Thoracic aorta (tissue), 2 donors: ENCODE results near the gene COA1. TPM values are rescaled to one million over a fixed set of nuclear protein-coding genes. Genes with fewer than 3 reads are reported as not detected.
"Not testable (repeated sequence)": the region's sequence is repeated elsewhere in the genome, so short reads cannot be mapped to it uniquely, and the experiment has no call there.

Experiments used
- ATAC-seq: fragments of 150-250 bp; one replicate; pipeline ENCODE4 v1.8.0; 2017; ENCODE audit warnings: low read depth; ENCODE audit not compliant: insufficient number of reproducible peaks, low FRiP score
- DNase-seq: peaks from one replicate; pipeline ENCODE4 v3.0.0-alpha.2; 2020; ENCODE audit warnings: low spot score
- H3K27ac ChIP-seq, 2 donors: fragments of 200-600 bp; sonication (generic); 1 replicate in 1 of 2; 2 replicates in 1 of 2; pipeline ENCODE4 v1.5.1; 2016; ENCODE audit warnings: mild to moderate bottlenecking in 2 of 2, moderate library complexity in 2 of 2
- H3K27me3 ChIP-seq: fragments of 200-600 bp; sonication (generic); replicated peaks from 2 replicates; pipeline ENCODE4 v1.6.0; 2016; ENCODE audit warnings: mild to moderate bottlenecking; ENCODE audit not compliant: insufficient read depth
- H3K36me3 ChIP-seq: fragments of 200-600 bp; sonication (generic); one replicate; pipeline ENCODE4 v1.5.1; 2016
- H3K4me1 ChIP-seq, 2 donors: fragments of 200-600 bp; sonication (generic); 1 replicate in 1 of 2; 2 replicates in 1 of 2; pipeline versions ENCODE4 v1.5.1 to v1.6.0; 2016; ENCODE audit warnings: low read depth in 2 of 2, mild to moderate bottlenecking in 1 of 2; ENCODE audit not compliant: control insufficient read depth in 1 of 2
- H3K4me3 ChIP-seq: fragments of 200-600 bp; sonication (generic); 2 replicates; pipeline ENCODE4 v1.5.1; 2016; ENCODE audit warnings: mild to moderate bottlenecking
- H3K9me3 ChIP-seq: fragments of 200-600 bp; sonication (generic); 2 replicates; pipeline ENCODE4 v1.5.1; 2016
- CTCF ChIP-seq: fragments of 200-600 bp; sonication (generic); IDR thresholded peaks from one replicate; pipeline ENCODE4 v1.5.1; 2019; ENCODE audit warnings: antibody characterized with exemption
- total RNA-seq, 2 donors: library from RNA; depleted of rRNA; stranded (reverse); fragments of >200 nt; gene quantifications; one replicate each; pipeline versions ENCODE4 v1.1.0 to v1.2.3, GENCODE V29; 2016

Gene COA1
- total RNA-seq, 2 donors from 2014 or later, result 39.9 to 77.4 TPM

DNA sequence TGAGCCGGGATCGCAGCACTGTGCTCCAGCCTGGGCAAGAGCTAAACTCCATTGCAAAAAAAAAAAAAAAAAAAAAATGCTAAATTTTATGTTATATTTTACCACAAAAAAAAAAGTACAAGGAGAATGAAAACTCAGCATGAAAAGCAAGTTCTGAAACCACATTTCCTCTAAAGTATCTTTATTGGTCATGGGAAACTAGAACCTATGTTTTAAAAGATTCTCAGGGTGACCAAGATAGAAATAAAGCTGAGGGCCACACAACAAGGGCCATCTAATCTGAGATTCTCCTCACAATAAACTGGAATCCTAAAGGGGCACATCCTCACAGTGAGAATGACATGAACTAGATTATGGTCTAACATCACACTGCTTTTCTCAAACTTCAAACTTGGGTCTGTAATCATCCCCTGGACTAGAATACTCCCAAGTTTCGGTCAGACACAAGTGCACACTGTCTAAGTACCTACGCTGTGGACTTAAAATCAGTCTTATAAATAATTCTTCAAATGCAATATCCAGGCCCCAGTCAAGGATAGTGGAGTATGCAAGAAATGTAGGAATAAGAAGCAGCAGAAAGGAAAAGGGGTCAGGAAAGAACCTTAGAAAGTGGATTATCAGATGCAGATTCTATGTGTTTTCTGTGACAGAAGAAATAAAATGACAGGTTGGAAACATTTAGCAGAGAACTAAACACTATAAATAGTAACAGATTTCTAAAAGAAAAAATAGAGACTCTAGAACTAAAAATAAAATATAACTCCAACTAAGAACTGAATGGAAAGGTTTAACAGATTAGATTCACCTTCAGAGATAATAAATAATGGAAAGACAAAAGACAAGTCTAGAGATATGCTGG is 49.9 kb downstream of the COA1 start:
- TF ChIP-seq CTCF, result no peak
- Histone ChIP-seq H3K36me3 (no peaks in the 10 kb centered on the region), H3K27ac (peak overlapping the region; percentile 52 to 76), H3K9me3 (no peaks in the 10 kb centered on the region), H3K4me3 (peak overlapping the region; percentile 18), H3K27me3 (no peaks in the 10 kb centered on the region), H3K4me1 (peaks cover 22 to 51% of the 10 kb centered on the region in 2 donors)
- no peak for DNase-seq
- ATAC-seq, result no peak

GRCh38 chr7:43678315-43678714 is 51.0 kb downstream of the COA1 start:
- Histone ChIP-seq H3K4me1 (peaks cover 25 to 56% of the 10 kb centered on the region in 2 donors), H3K27ac (no peak overlapping the region), H3K9me3 (no peaks in the 10 kb centered on the region), H3K36me3 (no peaks in the 10 kb centered on the region), H3K27me3 (no peaks in the 10 kb centered on the region), H3K4me3 (no peak overlapping the region)
- DNase-seq (no peak), ATAC-seq (no peak)
- no peak for TF ChIP-seq CTCF

DNA sequence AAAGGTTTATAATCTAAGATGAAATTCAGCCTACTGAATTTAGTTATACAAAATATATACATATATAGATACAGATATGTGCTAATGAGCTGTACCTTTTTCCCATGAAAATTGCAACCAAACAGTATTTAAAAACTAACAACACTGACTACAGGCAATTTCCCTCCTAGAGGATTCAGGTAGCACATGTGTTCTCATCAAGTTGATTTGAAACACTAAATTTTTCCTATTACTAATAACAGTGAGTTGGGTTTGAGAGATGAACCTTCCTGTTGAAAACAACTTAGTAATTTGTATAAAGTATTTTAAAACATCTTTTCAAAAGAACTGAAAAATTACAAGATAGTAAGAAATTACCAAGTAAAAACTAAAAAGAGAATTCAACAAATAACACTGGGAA is 51.5 kb downstream of the COA1 start:
- peaks cover 25 to 56% of the 10 kb centered on the region in 2 donors for H3K4me1 ChIP-seq
- ATAC-seq (no peak), DNase-seq (no peak)
- H3K36me3 ChIP-seq, result no peaks in the 10 kb centered on the region
- H3K4me3 ChIP-seq, result no peak overlapping the region
- no peak overlapping the region for H3K27ac ChIP-seq
- H3K9me3 ChIP-seq, result no peaks in the 10 kb centered on the region
- H3K27me3 ChIP-seq, result no peaks in the 10 kb centered on the region
- TF ChIP-seq CTCF, result no peak

DNA sequence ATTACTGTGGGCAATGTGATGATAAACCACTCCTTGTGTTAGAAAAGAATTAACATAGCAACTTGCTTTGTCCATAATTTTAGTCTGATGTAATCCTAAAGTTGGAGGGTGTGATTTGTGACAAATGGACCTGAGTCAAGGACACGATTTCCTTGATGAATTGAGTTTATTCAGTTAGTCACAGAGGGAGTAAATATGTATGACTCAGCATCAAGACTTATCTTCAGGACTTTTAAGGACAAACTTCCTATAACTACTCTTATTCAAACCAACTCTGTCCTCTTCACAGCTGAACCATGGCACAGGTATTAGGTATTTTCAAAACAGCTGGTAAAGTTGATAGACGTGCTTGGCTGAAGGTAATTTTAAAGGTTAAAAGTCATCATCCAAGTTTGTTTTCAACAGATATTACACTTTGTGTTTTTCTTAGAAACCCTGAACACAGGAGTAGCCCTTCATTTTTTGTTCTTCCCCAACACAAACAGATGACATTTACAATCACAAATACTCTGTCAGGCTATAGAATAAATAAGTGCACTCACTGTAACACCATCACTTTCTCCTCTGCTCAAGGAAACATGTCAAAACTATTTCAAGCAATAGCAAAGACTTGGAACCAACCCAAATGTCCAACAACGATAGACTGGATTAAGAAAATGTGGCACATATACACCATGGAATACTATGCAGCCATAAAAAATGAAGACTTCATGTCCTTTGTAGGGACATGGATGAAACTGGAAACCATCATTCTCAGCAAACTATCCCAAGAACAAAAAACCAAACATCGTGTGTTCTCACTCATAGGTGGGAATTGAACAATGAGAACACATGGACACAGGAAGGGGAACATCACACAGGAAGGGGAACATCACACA is 54.5 kb downstream of the COA1 start:
- no peak for TF ChIP-seq CTCF
- no peak overlapping the region for H3K4me3 ChIP-seq
- peak overlapping the region in 1 of 2 donors; percentile 38 for H3K27ac ChIP-seq
- peaks cover 16 to 35% of the 10 kb centered on the region in 2 donors for H3K4me1 ChIP-seq
- H3K9me3 ChIP-seq, result no peaks in the 10 kb centered on the region
- H3K36me3 ChIP-seq, result no peaks in the 10 kb centered on the region
- H3K27me3 ChIP-seq, result no peaks in the 10 kb centered on the region
- peak; percentile 94 for ATAC-seq
- no peak for DNase-seq

GRCh38 chr7:43673243-43673976 is 55.9 kb downstream of the COA1 start:
- H3K36me3 ChIP-seq, H3K27me3 ChIP-seq, H3K9me3 ChIP-seq, DNase-seq, ATAC-seq, H3K27ac ChIP-seq, H3K4me3 ChIP-seq: not testable (repeated sequence)
- H3K4me1 ChIP-seq, result peaks cover 4 to 21% of the 10 kb centered on the region in 2 donors
